ENCODE results near the gene SNX25.
A peak's percentile ranks its signal among the peaks of the same experiment; 100 is the strongest.

SNX25 gene

DNA sequence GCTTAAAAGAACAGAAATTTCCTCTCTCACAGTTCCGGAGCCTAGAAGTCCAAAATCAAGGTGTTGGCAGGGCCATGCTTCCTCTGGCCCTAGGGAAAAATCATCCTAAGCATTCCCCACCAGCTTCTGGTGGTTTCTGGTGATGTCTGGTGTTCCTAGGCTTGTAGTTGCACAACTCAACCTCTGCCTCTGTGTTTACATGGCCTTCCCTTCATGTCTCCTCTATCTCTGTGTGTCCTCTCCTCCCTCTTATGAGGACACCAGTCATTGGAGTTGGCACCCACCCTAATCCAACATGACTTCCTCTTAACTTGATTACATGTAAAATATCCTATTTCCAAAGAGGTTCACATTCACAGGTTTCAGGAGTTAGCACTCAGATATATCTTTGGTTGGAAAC, 170.9 kb downstream of the SNX25 start:
- no peak for DNase-seq (ENCODE audit: low spot score)

DNA sequence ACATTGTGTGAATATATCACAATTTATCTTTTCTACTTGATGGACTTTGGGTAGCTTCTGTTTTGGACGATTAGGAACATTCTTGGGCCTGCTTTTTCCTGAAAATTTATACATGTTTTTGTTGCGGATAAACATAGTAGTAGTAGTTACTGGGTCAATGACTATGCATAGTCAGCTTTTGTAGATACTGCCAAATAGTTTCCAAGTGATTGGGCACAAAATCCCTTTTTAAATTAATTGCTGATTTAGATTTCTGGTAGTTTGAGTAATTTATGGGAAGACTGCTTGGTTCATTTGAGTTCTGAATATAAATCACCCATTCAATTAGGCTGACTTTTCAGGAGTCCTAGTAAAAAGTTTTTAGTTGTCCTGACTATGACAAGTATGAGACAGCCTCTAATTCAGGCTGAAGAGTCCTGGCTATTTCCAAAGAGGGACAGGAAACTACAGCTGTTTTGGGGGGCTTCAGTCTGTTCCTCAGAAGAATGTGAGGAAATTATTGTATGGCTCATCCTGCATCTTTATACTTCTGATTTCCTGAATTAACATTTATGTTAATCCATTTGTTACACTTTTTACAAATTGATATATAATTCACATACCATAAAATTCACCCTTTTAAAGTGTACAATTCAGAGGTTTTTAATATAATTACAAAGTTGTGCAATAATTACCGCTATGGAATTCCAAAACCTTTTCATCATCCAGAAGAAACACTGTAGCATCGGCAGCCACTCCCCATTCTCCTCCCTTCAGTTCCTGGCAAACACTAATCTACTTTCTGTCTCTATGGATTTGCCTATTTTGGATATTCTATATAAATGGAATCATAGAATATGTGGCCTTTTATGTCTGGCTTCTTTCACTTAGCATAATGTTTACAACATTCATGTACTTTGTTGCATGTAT, 172.1 kb downstream of the SNX25 start:
- DNase-seq (ENCODE audit: low spot score), result no peak

DNA sequence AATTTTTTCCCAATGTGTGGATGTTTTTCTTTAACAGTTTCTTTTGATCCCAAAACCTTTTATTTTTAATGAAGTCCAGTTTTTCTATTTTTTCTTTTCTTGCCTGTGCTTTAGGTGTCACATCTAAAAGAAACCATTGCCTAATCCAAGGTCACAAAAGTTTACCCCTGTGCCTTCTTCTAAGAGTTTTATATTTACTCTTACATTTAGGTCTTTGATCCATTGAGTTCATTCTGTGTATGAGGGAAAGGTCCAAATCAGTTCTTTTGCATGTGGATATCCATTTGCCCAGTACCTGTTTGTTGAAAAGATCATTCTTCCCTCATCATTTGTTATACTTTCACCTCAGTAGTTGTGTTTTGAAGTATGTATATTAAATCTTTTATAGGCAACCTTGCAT, 173.4 kb downstream of the SNX25 start:
- no peak for DNase-seq (ENCODE audit: low spot score)

DNA sequence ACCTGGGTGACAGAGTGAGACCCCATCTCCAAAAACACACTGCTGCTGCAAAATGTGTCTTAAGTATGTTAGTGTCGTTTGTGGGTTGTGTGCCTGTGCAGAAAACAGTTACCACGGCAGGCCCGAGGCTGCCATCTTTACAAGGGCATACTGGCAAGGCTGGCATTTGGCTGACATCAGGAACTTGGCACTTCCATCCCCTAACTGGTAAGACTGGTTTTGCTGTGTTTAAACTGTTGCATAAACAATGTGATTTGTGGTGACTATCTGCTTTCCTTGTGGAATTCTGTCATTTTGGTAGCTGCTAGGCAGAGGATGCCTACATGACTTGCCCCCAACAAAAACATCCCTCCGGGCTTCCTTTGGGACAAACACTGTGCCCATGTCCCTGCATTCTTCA, 174.1 kb downstream of the SNX25 start:
- no peak for DNase-seq (ENCODE audit: low spot score)

DNA sequence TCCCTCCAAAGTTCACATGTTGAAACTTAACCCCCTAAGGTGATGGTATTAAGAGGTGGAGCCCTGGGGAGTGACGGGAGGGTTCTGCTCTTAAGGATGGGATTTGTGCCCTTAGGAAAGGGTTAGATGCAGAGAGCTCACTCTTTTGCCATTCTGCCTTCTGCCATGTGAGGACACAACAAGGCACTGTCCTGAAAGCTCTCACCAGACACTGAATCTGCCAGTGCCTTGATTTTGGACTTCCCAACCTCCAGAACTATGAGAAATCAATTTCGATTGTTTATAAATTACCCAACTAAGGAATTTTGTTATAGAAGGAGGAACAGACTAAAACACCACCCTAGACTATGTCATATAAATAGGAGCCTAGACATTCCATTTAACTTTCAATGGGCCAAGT, 174.7 kb downstream of the SNX25 start:
- no peak for DNase-seq (ENCODE audit: low spot score)

DNA sequence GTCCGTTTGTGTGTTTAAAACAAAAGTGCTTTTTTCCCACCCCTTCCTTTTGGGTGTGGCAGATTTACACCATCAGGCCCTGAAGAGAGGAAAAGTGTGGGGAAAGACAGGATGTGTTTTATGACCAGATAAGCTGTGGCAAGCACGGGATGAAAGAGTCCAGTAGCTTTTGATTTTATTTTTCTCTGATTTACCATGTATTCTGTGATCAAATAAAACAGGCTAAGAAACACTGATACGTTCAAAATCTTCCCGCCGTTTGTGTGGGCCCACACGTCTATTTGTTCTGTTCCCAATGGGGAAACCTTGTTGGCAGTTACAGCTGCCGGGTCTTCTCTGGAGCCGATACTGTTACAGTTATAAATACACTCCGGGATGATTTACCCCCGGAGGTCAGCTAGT, 175.5 kb downstream of the SNX25 start:
- no peak for DNase-seq (ENCODE audit: low spot score)

DNA sequence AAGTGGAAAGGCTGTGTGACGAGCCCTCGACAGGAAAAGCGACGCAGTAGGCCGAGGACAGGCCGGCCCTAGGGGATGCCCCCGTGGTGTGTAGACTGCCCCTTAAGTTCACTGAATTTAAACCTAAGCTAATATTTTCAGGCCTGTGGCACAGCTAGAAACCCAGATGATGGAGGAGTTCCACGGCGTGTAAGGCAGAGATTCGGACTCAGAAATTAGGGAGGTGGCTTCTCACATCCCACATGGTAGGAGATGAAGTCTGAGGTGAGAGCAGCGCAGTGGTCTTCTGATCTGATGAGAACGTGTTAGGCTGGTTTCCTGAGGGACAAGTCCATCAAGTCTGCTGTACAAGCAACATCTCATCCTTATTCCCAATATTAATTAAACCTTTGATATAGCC, 178.6 kb downstream of the SNX25 start:
- no peak for DNase-seq (ENCODE audit: low spot score)

DNA sequence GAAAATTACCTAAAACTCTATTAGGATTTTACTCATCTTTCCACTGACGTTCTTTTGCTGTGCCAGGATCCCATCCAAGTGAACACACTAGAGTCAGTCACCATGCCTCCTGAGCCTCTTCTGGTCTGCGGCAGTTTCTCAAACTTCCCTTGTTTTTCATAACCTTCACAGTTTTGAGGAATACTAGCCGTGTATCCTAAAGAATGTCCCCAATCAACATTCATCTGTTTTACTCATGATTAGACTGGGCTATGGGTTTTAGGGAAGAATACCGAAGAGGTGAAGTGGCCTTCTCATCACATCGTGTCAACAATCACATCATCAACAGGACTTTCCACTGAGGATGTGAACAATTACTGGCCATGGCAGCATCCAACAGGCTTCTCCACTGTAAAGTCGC, 181.5 kb downstream of the SNX25 start:
- no peak for DNase-seq (ENCODE audit: low spot score)

DNA sequence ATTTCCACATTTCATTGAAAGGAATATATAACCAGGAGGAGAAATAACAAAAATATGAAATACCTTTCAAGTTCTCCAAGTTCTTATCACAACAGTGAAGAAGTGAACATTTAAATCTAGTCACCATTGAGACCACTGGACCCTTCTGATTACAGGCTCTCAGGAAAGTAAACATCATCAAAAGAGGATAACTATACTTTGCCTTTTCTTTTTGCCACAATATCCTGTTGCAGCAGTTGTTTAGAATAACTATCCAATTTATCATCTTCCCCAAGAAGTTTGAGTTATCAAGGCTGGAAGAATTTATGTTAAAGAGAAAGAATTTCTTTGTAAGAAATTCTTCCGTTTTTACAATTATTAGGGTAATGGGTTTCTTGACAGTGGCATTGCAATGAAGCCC, 182.8 kb downstream of the SNX25 start:
- DNase-seq (ENCODE audit: low spot score), result no peak

DNA sequence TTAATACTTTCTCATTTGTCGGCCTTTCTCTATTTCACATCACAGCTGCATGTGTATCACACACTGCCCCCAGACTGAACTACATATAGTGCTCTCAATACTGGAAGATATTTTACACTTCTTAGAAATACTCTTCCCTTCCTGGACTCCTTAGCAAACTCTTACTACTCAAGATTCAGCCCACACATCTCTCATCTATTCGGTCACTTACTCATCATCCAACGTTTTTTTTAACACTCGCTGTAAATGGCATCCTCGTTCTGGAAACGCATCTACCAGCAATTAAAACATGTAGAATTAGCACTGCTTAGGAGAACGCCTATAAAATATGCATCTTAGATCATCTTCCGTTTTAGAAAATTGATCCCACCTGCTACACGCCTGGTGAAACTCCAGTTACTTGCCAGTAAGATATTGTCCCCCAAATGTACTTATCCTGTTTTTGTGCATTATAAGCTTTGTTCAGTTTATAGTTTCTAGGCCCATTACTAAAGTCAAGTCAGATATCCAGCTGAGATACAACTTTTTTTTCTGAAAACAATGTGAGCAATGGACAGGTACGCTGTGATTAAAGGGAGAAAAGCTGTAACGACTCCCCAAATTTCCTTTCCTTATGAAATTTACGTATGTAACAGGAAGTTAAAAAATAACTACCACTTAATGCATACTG, 185.3 kb downstream of the SNX25 start:
- DNase-seq (ENCODE audit: low spot score), result no peak

DNA sequence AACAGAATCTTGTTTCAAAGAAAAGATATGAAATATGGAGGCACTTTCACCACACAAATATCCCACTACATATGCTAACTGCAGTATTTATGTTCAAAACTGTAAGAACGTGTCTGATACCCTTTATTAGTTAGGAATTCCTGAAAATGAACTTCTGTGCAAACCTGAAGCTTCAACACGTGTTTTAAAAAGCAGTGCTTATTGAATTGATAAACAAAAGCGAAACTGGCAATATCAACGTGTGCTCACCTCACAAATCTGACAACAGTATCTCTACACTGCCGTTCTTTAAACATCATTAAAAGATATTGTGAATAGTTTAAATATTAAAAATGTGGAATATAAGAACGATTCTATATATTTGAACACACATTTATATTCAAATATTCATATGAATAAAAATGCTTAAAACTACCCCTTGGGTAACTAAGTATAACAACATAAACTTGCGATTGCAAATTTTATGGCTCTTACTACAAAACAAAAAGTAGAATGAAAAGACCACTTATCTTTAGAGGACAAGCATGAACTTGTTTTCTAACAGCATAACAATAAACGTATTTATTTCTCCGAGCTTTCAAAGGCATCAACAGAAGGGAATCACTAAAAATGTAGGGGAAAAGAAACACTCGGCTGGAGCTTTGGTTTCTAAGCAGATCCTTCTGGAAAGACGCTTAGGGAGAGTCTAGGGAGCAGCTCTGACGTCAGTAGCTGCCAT, 186.0 kb downstream of the SNX25 start, which contains the start of gene LRP2BP:
LRP2BP (minus strand) TSS at position 687 of the 718 bp plus-strand sequence. CDS start 17,738 bp downstream, outside the sequence.
- DNase-seq (ENCODE audit: low spot score), result peak; percentile 80

DNA sequence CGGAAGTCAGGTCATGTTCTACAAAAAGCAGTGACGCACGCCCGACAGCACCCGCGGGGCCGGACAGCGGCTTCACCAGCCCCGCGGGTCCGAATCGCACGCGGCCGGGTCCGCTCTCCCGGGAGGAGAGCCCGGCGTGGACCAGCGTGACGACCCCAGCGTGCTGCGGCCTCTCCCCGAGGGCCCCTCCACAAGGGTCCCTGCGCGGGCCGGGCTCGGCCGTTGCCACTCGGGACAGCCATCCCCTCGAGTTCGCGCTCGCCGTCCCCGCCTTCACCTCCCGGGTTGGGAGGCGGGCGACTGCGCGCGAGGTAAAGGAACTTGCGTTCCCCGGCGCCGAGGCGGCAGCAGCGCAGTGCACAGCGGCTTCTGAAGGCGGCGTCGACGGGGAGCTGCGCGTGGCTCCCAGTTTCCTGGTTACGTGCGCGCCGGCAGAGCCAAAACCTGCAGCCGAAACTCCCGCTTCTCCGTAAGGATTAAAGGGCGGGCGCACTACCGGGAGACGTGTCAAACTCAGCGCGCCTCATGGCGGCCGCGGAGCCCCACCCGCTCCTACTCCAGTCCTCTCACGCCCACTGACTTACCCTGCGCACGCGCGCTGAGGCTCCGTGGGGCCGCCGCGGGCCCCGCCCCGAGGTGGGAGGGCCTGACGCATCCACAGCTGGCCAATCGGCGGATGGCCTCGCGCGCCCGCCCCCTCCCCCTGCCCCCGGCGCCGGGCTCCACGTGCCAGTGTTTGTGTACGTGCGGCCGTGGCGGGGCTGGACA, 186.7 kb downstream of the SNX25 start:
- peak; percentile 95 for DNase-seq (ENCODE audit: low spot score)

DNA sequence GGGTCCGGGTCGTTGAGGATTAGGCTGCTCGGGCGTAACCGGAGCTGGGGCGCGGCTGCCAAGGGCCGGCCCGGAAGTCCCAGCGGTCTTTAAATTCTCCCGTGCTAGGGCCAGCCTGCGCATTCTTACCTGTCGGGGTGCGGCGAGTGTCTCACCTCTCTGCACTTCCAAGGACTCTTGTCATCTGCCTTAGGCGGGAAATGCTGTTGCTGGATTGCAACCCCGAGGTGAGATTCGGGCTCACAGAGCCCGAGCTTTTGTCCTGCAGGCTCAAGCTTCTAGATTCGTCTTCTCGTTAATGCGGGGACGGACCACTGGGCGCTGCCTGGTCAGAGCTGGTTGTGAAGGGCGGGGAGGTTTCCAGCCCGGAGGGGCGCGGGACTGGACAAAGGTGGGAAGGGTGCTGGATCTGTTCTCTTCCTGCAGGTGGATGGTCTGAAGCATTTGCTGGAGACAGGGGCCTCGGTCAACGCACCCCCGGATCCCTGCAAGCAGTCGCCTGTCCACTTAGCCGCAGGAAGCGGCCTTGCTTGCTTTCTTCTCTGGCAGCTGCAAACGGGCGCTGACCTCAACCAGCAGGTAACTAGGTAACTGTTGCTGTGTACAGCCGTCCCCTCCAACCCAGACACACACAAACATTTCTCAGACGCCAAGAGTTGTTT, 187.5 kb downstream of the SNX25 start, which contains the start of gene ANKRD37:
ANKRD37 (plus strand) TSS at position 118 of the 662 bp plus-strand sequence; CDS start at position 201, 83 bp downstream.
- no peak for DNase-seq (ENCODE audit: low spot score)

DNA sequence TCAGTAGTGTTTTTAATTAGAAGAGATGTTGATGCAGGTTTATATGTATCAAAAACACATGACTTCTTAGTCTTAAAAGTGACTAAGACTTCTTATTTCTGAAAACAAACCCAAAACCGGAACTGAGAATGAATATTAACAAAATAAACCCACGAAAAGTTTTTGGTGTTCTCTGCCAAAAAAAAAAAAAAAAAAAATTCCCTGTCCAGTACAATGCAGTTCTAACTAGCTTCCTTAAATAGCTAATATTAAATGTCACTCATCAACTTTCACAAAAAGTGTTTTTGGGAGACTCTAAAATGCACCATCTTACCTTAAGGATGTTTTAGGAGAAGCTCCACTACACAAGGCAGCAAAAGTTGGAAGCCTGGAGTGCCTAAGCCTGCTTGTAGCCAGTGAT, 189.2 kb downstream of the SNX25 start:
- no peak for DNase-seq (ENCODE audit: low spot score)

DNA sequence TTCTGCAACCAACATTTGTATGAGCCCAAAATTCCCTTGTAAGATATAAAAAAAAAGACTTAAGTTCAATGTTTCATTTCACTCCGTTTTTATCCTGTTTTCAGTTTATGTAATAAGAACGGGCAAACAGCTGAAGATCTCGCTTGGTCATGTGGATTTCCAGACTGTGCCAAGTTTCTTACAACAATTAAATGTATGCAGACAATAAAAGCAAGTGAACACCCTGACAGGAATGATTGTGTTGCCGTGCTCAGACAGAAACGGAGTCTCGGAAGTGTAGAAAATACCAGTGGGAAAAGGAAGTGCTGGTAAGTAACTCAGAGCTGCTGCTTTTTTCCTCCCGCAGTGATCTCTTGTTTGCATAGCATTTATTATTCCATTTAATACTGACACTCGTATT, 190.1 kb downstream of the SNX25 start:
- DNase-seq (ENCODE audit: low spot score), result no peak

DNA sequence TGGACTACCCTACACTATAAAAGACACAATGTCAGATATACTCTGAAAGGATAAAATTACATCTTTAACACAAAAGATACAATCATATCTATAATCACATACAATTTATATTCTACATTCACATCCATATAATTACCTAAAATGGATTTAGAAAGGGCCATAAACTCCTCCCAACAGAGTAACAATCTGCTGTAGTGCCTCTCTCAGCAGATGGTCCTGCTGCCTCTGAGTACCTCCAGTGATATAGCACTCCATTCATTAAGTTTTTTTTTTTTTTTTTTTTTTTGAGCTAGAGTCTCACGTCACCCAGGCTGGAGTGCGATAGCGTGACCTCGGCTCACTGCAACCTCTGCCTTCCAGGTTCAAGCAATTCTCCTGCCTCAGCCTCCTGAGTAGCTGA, 194.6 kb downstream of the SNX25 start:
- DNase-seq (ENCODE audit: low spot score), result no peak

DNA sequence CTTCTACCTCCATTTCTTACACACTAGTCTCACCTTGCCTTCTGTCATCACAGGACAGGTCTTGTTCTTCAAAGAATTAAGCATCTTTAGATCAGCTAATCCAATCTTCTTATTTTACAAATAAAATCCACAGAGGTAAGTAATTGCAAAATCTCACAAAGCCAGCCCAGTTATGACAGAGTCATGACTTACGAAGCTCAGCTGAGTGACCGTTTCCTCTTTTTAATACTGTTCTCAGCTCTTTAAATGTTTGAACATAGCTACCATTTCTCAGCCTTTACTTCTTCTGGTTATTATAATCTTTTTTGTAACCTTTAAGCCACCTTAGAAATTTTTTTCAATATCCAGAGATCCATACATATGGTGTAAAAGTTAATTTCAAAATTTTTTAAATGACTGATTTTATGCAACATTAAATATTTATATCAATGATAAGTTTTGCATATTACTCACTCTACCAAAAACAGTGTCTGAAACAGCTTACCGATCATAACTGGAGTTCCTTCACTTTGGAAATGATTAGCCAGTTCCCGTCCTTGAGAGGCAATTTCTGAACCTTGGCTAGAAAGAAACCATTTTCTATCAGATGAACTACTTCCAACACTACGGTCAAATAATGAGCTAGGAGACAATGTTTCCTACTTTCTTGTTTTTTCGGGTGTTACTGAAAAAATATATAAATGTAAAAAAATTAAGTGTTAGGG, 196.1 kb downstream of the SNX25 start:
- no peak for DNase-seq (ENCODE audit: low spot score)

DNA sequence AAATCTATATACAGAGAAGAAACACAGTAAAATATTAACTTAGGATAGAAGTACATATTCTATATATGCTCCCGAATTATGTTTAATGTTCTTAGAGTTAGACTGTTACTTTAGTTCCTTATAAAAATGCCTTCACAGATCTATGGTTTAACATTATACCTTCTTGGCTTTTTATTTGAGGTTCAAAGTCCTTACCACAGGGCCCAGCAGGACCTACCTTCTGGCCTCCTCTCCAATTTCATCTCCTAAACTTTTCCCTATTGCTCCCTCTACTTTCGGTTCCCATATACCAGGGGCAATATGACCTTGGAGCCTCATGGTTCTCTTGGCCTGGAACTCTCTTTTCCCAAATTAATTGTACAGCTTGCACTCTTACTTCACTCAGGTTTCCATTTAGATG, 199.0 kb downstream of the SNX25 start:
- no peak for DNase-seq (ENCODE audit: low spot score)

DNA sequence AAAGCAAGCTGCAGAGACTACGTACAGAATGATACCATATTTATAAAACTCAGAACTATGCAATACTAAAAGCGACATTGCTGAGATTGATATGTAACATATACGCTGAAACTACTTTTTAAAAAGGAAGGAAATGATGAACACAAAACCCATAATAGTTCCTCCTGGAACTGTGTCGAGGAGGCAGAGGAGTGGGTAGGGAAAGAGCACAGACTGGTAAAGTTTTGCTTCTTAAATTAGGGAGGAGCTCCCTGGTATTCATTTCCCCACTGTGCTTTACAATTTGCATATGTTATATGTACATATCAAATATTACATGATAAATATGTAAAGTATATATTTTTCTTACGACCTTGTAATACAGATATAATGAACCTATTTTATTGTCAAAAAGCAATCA, 202.5 kb downstream of the SNX25 start:
- peak; percentile 50 for DNase-seq (ENCODE audit: low spot score)

DNA sequence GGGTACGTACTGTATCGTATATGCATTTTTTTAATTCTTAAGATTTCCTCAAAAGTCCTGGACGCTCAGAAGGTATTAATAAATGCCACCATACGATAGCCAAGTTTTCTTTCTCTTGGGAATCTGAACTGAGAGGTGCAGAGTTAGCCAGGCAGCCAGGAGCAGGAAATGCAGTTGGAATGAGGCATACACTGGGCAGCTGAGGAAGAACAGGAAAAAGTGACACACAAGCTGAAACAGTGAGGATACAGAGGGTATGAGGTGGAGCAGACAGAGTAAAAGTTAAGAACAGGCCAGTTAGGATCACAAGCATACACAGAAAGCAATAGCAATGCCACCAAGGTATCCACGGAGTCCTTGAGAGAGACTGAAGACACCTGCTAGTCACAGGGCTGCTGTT, 203.0 kb downstream of the SNX25 start:
- peak; percentile 92 for DNase-seq (ENCODE audit: low spot score)

Measured in kidney capillary endothelial cell (primary cell).